Transverse colon (tissue), 4 donors: ENCODE data around the gene MYO18B. TPM values are rescaled to one million over a fixed set of nuclear protein-coding genes. Genes with fewer than 3 reads are reported as not detected.

Experiments used
- DNase-seq: peaks from one replicate; pipeline ENCODE4 v3.0.0-alpha.2; 2019
- H3K27ac ChIP-seq, 4 donors: fragments of 200-600 bp; sonication (generic); 2 replicates each; pipeline ENCODE4 v1.5.1; 2016 to 2018; ENCODE audit warnings: inconsistent platforms in 4 of 4
- H3K27me3 ChIP-seq: fragments of 200-600 bp; sonication (generic); 2 replicates; pipeline ENCODE4 v1.5.1; 2017; ENCODE audit warnings: inconsistent platforms
- H3K36me3 ChIP-seq, 4 donors: fragments of 200-600 bp; sonication (generic); 2 replicates each; pipeline ENCODE4 v1.5.1; 2017 to 2019; ENCODE audit warnings: inconsistent platforms in 4 of 4
- H3K4me1 ChIP-seq, 4 donors: fragments of 200-600 bp; sonication (generic); 2 replicates each; pipeline ENCODE4 v1.5.1; 2017 to 2020; ENCODE audit warnings: inconsistent platforms in 4 of 4
- H3K4me3 ChIP-seq, 4 donors: fragments of 200-600 bp; sonication (generic); 1 replicate in 1 of 4; 2 replicates in 3 of 4; pipeline versions ENCODE4 v1.5.1 to v1.6.1; 2017 to 2019; ENCODE audit warnings: inconsistent platforms in 4 of 4
- H3K9me3 ChIP-seq, 2 donors: fragments of 200-600 bp; sonication (generic); 2 replicates each; pipeline ENCODE4 v1.5.1; 2017 to 2019; ENCODE audit warnings: inconsistent platforms in 2 of 2
- CTCF ChIP-seq, 5 experiments: fragments of 200-600 bp in 3 of 5; fragments of 450-650 bp in 2 of 5; sonication (generic) in 3 of 5; IDR thresholded peaks; 1 replicate in 2 of 5; 2 replicates in 3 of 5; pipeline ENCODE4 v1.5.1; 2016 to 2017; ENCODE audit warnings: antibody characterized with exemption in 5 of 5, inconsistent platforms in 3 of 5, mild to moderate bottlenecking in 2 of 5, moderate library complexity in 1 of 5
- EP300 ChIP-seq: sonication (generic); formaldehyde crosslinking; IDR thresholded peaks from one replicate; pipeline ENCODE4 v1.6.1; 2017; ENCODE audit warnings: antibody characterized with exemption, low read depth
- POLR2A ChIP-seq: fragments of 450-650 bp; IDR thresholded peaks from one replicate; pipeline ENCODE4 v1.6.1; 2016; ENCODE audit warnings: antibody characterized with exemption, mild to moderate bottlenecking, moderate library complexity
- POLR2AphosphoS5 ChIP-seq, 3 donors: sonication (generic); formaldehyde crosslinking; IDR thresholded peaks; one replicate each; pipeline ENCODE4 v1.6.1; 2016; ENCODE audit warnings: antibody characterized with exemption in 3 of 3
- WGBS, 2 donors: methylation state at CpG; one replicate each; pipeline ENCODE4 v1.1.5; 2018; ENCODE audit warnings: low coverage in 1 of 2; 5-methylcytosine and 5-hydroxymethylcytosine counted together
- in situ Hi-C, 4 donors: fragments of 200-750 bp; cut with MboI; loops; one replicate each; pipeline versions ENCODE4 v1.15.0 to v1.15.1; 2017; ENCODE audit warnings: low sequenced_read_pairs in 3 of 4, low pct_ligation_motif_present in 1 of 4, low pct_unique_long_range_greater_than_20kb in 1 of 4
- intact Hi-C: fragments of 100-400 bp; cut with DNase I; formaldehyde crosslinking; loops from one replicate; pipeline ENCODE4 v1.15.1; 2023; ENCODE audit warnings: low total_unique reads
- total RNA-seq, 4 donors: library from RNA; depleted of rRNA; stranded (reverse); fragments of >200 nt; gene quantifications; one replicate each; pipeline ENCODE4 v1.1.0, GENCODE V29; 2016

Gene MYO18B
- total RNA-seq, 4 donors from 2014 or later = 0.27 TPM; not detected in 3

GRCh38 chr22:25847451-25847850 is 105.5 kb downstream of the MYO18B start:
- no peaks in the 10 kb centered on the region for H3K36me3 ChIP-seq
- no peak overlapping the region for H3K27ac ChIP-seq
- no peak for TF ChIP-seq POLR2A
- no peak for TF ChIP-seq EP300
- TF ChIP-seq POLR2AphosphoS5 (IDR thresholded peaks at IDR 0.05) = no peak
- no peak for TF ChIP-seq CTCF (IDR thresholded peaks at IDR 0.05)
- WGBS, 2 donors = 88% methylated on average over 3 of the region's 3 CpGs; no CpG with 5 or more reads in 1 of the 2 donors
- DNase-seq = no peak
- no peak overlapping the region for H3K4me3 ChIP-seq
- in situ Hi-C loops (no loop called here), intact Hi-C loops (no loop called here)
- no peaks in the 10 kb centered on the region for H3K9me3 ChIP-seq
- no peaks in the 10 kb centered on the region for H3K4me1 ChIP-seq
- H3K27me3 ChIP-seq = no peaks in the 10 kb centered on the region

DNA sequence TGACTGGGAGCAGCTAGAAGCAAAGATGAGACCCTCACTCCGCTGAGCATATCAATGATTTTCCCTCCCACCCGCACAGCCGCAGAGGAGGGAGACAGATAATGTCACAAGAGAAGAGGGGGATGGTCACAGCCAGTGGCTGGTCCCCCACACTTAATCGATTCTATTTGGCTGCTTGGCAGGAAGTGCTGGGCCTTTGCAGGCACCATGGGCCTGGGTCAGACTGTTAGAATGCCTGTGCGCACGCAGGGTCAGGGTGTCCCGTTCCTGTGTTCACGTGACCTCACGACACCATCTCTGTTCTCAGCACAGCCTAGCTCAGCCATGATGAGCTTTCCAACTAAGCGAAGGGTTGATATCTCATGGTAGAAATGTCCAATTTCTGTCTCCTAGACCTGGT is 107.0 kb downstream of the MYO18B start:
- Histone ChIP-seq H3K36me3 (no peaks in the 10 kb centered on the region), H3K9me3 (no peaks in the 10 kb centered on the region), H3K27me3 (no peaks in the 10 kb centered on the region), H3K4me1 (no peaks in the 10 kb centered on the region), H3K4me3 (no peak overlapping the region), H3K27ac (no peak overlapping the region)
- no peak for DNase-seq
- intact Hi-C loops (no loop called here), in situ Hi-C loops (no loop called here)
- 88 to 100% methylated on average over 1 to 10 of the region's 10 CpGs for WGBS, 2 donors
- TF ChIP-seq POLR2A (no peak), EP300 (no peak), CTCF (IDR thresholded peaks at IDR 0.05) (no peak), POLR2AphosphoS5 (IDR thresholded peaks at IDR 0.05) (no peak)

GRCh38 chr22:25849522-25849921 is 107.5 kb downstream of the MYO18B start:
- intact Hi-C loops (no loop called here), in situ Hi-C loops (no loop called here)
- TF ChIP-seq EP300 (no peak), POLR2A (no peak), CTCF (IDR thresholded peaks at IDR 0.05) (no peak)
- DNase-seq = no peak
- no peak overlapping the region for H3K4me3 ChIP-seq
- no peaks in the 10 kb centered on the region for H3K4me1 ChIP-seq
- no peaks in the 10 kb centered on the region for H3K9me3 ChIP-seq
- no peak overlapping the region for H3K27ac ChIP-seq
- 36 to 68% methylated on average over 6 of the region's 6 CpGs for WGBS, 2 donors
- H3K27me3 ChIP-seq = no peaks in the 10 kb centered on the region
- H3K36me3 ChIP-seq = no peaks in the 10 kb centered on the region

GRCh38 chr22:25852223-25852622 is 110.2 kb downstream of the MYO18B start:
- 80 to 93% methylated on average over 4 of the region's 4 CpGs for WGBS, 2 donors
- in situ Hi-C loops = loop anchor here in 1 of 4 donors (25.0 kb wide), 1 partner anchor 485 kb away; no protein-coding TSS in a partner anchor
- intact Hi-C loops = no loop called here
- no peaks in the 10 kb centered on the region for H3K36me3 ChIP-seq
- H3K4me1 ChIP-seq = no peaks in the 10 kb centered on the region
- DNase-seq = no peak
- H3K27ac ChIP-seq = no peak overlapping the region
- no peaks in the 10 kb centered on the region for H3K27me3 ChIP-seq
- no peaks in the 10 kb centered on the region for H3K9me3 ChIP-seq
- no peak overlapping the region for H3K4me3 ChIP-seq
- TF ChIP-seq EP300 = no peak
- no peak for TF ChIP-seq POLR2A
- TF ChIP-seq CTCF (IDR thresholded peaks at IDR 0.05) = no peak
- no peak for TF ChIP-seq POLR2AphosphoS5 (IDR thresholded peaks at IDR 0.05)
